D721Med (cell line): Measurements from ENCODE around the gene AR.

Experiments used
- DNase-seq: peaks from one replicate; pipeline ENCODE4 v3.0.0; 2011; ENCODE audit warnings: low spot score; ENCODE audit not compliant: insufficient read length
- FAIRE-seq: peaks from 2 replicates; lab custom pipeline; 2011; peaks lifted over from hg19 to GRCh38; lab: Jason Lieb, UNC
- TF ChIP-seq, protein P1 (sequence below): IDR thresholded peaks from 2 replicates; pipeline ENCODE4 v1.5.1; 2012; ENCODE audit warnings: mild to moderate bottlenecking, control low read depth; ENCODE audit not compliant: insufficient read depth; ENCODE audit errors: missing control alignments

The AR gene

DNA sequence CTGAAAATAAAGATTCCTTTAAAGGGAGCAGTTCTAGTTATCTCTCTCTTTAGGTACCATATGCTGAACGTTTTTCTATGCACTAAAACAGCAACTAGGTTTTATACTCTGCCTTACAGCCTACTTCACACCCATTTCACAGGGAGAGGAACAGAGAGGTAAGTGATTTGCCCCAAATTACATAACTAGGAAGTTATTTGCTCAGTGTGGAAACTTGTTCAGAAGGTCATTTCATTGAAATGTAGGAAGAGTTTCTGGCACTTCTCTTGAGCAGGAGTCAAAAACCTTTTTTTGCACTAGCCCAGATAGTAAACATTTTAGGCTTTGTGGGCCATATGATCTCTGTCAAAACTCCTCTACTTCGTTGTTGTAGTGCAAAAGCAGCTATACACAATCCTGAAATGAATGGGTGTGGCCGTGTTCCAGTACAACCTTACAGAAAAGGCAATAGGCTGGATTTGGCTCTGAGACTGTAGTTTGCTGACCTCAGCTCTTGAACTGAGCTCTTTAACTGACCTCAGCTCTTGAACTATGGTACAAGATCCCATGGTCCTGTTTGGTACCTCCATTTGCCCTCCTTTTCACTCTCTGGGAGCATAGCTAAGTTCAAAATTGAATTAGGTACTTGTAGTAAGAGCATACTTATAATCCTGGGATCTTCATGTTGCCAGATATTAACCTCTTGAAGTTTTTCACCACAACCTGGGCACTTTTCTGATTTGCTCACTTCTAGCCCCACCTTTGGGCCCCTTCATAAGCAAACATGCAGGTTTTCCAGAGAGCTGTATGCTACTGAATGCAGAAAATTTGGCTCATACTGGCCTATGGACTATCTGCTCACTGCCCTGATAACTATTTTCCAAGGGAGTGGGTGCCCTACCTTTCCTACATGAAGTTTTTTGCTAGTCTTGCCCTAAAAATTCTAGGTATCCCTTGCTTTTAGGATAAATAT is 53.3 kb downstream of the AR start:
- DNase-seq = no peak
- TF ChIP-seq, protein P1, sequence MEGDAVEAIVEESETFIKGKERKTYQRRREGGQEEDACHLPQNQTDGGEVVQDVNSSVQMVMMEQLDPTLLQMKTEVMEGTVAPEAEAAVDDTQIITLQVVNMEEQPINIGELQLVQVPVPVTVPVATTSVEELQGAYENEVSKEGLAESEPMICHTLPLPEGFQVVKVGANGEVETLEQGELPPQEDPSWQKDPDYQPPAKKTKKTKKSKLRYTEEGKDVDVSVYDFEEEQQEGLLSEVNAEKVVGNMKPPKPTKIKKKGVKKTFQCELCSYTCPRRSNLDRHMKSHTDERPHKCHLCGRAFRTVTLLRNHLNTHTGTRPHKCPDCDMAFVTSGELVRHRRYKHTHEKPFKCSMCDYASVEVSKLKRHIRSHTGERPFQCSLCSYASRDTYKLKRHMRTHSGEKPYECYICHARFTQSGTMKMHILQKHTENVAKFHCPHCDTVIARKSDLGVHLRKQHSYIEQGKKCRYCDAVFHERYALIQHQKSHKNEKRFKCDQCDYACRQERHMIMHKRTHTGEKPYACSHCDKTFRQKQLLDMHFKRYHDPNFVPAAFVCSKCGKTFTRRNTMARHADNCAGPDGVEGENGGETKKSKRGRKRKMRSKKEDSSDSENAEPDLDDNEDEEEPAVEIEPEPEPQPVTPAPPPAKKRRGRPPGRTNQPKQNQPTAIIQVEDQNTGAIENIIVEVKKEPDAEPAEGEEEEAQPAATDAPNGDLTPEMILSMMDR = no peak
- FAIRE-seq = no peak

DNA sequence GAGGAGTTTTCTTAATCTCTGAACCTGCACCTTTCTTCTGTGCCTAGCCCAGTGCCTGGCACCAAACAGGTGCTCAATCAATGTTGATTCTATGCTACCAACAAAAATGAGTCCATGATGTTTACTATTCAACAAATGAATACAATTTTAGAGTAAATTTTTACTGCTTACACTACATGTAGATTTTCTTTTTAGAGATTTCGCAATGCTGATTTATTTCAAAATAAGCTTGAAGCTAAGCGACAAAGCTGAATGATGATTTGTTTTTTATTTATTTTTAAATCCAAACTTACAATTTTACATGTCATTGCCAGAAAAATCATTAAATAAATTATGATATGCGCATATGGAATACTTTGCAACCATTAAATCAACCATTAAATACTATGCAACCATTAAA is 55.7 kb downstream of the AR start:
- FAIRE-seq (no peak), DNase-seq (no peak)
- TF ChIP-seq, protein P1 = no peak

DNA sequence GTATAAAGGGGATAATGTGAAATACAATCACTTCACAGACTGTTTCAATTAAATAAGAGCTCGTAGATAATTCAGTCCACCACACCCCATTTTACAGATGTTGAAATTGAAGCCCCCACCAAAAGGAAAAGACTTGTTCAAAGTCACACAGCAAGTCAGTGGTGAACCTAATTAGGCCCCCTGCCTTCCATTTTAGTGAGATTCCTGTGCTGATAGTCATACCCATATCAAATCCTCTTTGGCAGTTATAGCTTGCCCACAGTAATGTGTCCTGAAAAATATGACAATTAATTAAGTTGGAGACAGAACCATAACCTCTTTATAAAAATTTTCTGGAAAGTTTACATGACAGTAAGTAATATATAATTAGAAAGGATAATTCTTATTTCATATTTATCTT is 58.0 kb downstream of the AR start:
- DNase-seq (no peak), FAIRE-seq (no peak)
- TF ChIP-seq, protein P1 = no peak

DNA sequence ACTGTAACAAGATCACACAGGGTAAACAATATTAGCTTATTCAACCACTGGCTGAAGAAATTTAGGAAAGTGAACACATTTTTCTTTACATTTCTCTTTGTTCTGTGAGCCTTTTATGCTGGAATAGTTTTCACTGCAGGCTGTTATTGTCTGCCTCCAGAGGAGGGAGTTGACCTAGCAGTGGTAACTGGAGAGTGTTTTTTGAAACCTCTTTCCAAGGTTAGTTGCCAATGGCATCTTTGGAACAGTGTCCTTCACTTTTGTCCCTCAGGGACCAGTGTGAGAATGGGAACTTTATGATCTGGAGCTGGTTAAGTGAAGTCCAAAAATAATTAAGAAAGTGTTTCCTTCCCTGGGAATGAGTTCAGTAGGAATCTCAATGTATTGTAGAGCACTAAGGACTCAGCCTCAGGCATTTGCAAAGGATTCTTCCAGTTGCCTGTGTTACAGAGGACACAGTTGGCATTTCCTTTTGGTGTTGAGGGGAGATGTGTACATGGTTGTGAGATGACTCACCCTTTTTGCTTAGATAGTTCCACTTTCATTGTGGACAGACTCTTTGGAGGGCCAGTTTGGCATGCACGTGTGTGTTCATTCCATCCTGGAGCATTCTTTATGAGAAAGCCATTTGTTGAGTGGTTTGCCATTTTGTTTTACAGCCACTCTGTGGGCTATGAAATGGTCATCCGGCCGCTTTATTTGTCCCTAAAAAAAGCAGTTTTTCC is 61.3 kb downstream of the AR start:
- FAIRE-seq = no peak
- TF ChIP-seq, protein P1 = no peak
- DNase-seq = no peak

DNA sequence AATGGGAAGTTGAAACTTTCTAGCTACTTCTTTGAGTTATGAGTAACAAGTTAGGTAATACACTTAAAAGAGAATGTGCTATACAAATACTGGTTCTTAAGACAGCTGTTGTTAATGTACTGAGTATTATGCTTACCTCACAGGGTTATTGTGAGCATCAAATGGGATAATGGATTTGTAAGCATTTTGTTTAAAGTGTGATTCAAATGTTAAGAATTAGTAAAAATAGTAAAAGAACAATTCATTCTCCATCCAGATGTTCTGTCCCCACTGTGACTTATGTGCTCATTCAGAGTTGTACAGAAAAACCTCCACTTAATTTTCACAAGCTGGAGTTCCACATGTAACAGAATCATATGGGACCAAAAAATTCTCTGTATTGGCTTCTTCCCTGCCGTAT is 63.6 kb downstream of the AR start:
- TF ChIP-seq, protein P1 = no peak
- FAIRE-seq (no peak), DNase-seq (no peak)

DNA sequence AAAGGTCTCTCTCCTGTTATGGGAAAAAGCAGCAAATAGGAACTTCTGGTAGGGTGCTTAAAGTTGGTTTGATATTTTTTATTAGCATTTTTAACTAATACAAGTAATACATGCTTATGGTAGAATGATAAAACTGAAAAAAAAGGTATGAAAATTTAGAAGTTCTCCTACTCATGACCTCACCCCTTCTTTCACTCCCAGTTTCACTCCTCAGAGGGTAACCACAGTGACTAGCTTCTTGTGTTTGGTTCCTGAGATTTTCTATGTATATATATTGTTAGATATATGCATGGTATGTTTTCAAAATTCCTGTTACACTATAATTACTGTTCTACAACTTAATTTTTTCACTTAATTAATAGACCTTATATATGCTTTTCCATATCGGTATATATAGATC is 66.5 kb downstream of the AR start:
- FAIRE-seq (no peak), DNase-seq (no peak)
- TF ChIP-seq, protein P1 = no peak

DNA sequence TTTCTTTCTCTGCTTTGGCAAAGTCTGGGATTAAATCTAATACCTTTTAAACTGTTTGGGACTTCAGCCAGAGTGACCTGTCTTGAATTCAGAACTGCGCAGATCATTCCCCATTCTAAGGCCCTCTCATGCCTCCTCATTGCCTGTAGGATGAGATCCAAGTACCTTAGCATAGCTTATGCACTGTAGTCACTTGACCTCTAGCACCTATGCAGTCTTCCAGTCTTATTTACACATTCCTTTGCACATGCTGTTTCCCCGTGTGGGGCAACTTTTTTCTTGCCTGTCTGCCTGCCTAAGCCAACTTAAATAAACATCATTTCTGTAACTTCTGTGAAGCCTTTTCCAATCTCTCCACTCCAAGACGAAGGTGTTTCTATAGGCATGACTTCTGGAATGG is 68.4 kb downstream of the AR start:
- no peak for DNase-seq
- no peak for FAIRE-seq
- TF ChIP-seq, protein P1 = no peak
